HPDE6-E6E7 (cell line): ENCODE results near the gene GAPDH.
"Not testable (repeated sequence)": the region's sequence is repeated elsewhere in the genome, so short reads cannot be mapped to it uniquely, and the experiment has no call there.

ENCODE experiments used
- DNase-seq: peaks from one replicate; pipeline ENCODE4 v3.0.0; 2011; ENCODE audit warnings: missing footprints; ENCODE audit errors: extremely low spot score

GAPDH gene

GRCh38 chr12:6546016-6546415 is 11.7 kb downstream of the GAPDH start:
- DNase-seq: no peak

DNA sequence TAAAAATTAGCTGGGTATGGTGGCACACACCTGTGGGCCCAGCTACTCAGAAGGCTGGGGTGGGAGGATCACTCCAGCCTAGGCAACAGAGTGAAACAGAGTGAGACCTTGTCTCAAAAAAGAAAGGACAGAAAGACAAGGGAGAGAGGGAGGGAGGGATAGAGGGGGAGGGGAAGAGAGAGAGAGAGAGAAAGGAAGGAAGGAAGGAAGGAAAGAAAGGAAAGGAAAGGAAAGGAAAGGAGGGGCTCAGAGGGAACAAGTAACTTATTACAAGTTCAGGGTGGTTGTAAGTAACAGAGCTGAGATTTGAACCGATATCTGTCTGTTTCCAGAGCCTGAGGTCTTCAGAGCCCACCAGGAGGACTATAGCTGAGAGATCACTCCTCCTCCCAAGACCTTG is 13.2 kb downstream of the GAPDH start:
- DNase-seq: no peak

GRCh38 chr12:6547987-6548386 is 13.7 kb downstream of the GAPDH start:
- no peak for DNase-seq

DNA sequence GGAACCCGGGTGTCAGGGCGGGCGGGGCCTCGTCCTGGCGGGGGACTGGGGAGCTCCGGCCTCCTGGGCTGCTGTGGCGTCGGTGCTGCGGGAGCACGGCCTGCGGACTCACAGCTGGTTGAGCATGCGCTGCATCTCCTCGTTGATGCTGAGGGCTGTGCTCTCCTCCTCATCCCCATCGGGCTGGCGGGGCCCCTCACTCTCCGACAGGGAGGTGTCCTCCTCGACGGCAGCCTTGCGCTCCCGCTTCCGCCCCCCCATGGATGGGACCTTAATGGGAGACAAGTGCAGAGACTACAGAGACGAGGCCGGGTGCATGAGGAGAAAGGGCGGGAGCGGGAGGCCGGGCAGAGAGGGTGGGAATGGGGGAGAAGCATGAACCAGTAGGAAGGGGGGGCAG is 14.2 kb downstream of the GAPDH start:
- DNase-seq: no peak

DNA sequence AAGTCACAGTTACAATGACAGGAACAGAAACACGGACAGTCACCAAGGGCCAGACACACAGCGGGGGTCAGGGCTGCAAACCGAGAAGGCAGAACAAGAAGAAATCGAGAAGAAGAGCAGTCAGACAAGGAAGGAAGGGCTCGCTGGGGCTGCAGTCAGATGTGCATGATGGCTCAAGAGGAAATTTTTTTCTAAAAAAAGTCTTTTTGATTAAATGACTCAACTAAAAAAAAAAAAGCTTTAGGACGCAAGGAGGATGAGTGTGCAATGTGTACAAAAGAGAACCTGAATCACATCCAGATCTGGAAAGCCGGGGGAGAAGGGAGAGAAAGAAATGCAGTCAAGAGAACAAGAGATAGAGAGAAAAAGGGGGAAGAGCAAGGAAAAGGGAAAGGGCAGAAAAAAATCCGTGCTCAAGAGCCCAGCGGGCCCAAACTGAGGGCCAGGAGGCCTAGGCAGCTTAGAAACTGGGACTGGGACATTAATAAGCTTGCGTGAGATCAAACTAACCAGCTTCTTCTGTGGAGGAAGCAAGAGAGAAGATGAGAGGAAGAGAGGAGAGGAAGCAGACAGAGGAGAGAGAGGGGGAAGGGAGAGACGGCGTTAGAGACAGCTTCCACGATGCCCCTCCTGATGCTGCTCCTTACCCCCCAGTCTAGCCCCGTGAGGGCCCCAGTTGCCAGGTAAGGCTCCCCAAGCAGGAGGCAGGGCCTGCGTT is 14.8 kb downstream of the GAPDH start:
- DNase-seq: no peak

- DNase-seq: no peak
Observed at GRCh38 chr12:6549684-6550151, 15.4 kb downstream of the GAPDH start.

- no peak for DNase-seq
Observed at GRCh38 chr12:6550294-6551062, 16.2 kb downstream of the GAPDH start.

GRCh38 chr12:6551063-6551461 is 16.7 kb downstream of the GAPDH start:
- no peak for DNase-seq

- DNase-seq: no peak
Observed at GRCh38 chr12:6551496-6552139, 17.3 kb downstream of the GAPDH start.

GRCh38 chr12:6552140-6552551 is 17.8 kb downstream of the GAPDH start:
- DNase-seq: no peak

DNA sequence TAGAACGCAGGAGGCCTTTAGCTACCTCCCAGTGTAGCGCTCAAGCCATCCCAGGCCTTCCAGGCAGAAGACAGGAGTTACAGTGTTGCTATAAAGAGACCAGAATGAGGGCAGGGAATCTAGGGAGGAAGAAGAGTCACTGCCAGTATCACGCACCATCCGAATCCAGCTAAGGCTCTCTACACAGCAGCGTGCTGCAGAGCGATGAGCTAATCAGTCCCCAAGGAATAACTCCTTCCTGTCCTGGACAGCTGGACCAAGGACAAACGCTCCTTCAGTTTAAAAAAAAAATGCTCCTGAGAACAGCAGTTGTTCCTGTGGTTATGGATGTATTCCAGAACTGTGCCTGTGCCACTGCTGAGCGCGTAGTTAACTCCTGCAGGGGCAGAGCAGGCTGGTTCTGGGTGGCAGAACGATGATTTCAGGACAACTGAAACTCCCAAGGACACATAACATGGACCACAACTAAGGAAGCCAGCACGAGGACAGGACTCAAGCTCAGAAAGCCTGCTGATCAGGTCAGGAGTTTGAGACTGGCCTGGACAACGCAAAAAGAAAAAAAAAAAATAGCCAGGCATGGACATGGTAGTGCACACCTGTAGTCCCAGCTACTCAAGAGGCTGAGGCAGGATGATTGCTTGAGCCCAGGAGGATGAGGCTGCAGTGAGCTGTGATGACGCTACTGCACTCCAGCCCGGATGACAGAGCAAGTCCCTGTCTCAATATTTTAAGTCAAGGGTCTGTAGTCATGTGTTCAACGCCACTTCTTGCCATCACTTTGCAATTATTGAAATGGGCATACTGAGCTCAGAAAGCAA is 18.9 kb downstream of the GAPDH start:
- DNase-seq: no peak

DNA sequence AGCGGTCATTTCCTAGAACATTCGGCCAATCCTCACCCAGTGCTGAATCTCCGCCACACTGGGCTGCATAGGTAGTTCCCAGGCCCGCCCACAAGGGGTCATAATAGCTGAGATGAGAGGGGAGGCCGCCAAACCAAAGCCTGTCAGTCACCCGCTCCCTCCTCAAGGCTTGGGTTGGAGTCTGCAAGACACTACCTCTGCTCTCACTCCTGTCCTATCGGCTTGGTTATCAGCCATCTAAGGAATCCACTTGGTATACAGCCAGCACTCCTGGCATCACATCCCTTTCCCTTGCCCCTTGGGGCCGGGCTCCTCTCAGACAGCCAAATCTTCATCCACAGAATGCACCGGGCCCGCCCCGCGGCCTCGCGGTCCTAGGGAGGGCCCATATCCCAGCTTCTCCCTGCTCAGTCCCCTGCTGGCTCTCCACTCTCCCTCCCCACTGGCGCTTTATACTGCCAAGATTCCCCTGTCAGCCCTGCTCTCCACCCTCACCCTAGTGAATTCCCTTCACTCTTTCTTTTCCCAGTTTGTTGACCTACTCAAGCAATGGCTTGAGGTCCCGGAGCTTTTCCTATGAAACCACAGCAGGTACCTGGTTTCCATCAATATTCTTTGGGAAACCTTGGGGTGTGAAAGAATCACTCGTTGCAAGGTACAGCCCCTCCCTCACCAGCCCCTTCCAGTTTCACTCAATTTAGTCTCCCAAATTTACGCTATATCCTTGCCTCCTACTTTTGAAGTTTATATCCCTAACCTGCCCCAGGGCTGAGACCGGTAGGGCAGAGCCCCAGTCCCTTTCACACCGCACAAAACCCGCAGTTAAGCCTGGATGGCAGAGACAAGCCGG is 20.1 kb downstream of the GAPDH start:
- DNase-seq: no peak

- no peak for DNase-seq
Observed at GRCh38 chr12:6555018-6555691, 20.8 kb downstream of the GAPDH start.

- not testable (repeated sequence) for DNase-seq
Observed at GRCh38 chr12:6556496-6556817, 22.1 kb downstream of the GAPDH start.

DNA sequence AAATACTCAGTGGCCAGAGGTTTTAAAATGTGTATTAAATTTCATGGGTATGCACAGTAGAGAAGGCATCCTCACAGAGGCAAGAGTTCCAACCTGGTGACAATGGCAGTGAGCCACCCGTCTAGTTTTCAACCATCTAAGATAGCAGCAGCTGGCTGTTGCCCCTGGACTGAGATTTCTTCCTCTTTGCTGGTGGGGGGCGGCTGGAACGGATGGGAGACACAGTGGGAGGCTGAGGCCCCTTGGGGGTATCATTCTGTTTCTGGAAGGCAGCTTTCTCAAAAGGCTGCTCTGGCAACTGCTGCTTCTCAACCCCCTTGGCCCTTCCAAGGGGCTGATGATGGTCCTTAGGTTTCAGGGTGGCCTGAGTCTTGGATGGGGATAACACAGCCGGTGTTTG is 22.5 kb downstream of the GAPDH start:
- no peak for DNase-seq

GRCh38 chr12:6558014-6558760 is 23.9 kb downstream of the GAPDH start:
- not testable (repeated sequence) for DNase-seq

DNA sequence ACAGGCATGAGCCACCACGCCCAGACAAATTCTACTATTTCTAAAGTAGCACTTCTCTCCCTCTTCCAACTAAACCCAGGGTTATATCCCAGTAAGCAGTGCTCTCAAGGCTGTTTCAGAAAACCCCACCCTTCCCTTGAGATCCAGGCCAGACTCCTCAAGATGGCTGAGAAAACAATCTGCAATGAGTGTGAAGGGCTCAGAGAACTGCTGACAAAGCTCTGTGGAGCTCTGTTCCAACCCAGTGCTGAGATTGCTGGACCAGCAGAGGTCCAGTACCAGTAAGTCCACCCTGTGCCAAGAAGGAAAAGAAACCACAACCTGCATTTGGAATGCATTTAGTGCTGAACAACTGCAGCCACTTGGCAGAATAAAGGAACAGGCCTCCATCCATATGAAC is 25.2 kb downstream of the GAPDH start:
- DNase-seq: no peak

- no peak for DNase-seq
Observed at GRCh38 chr12:6560501-6561205, 26.3 kb downstream of the GAPDH start.

DNA sequence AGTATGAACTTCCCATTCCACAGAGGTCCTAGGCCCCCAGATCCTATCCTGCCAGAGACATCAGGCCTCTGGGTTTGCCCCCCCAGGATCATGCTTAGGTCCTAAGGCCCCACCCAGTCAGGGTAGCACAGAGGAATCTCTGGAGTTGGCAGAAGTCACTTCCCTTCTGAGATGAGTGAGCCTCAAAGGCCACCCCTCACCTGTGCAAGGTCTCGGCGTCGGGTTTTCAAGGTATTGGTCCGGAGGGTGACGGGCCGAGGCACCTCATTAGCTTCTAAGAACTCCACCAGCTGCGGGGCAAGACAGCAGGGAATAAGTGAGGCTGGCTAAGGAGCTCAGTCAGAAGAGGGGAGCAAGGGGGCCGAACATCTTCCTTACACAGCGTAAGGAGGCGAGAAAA is 28.6 kb downstream of the GAPDH start:
- DNase-seq: no peak
